Lower leg skin (tissue), 4 donors: ENCODE results near the gene DBP. TPM values are rescaled to one million over a fixed set of nuclear protein-coding genes. Genes with fewer than 3 reads are reported as not detected.
"Not testable (repeated sequence)": the region's sequence is repeated elsewhere in the genome, so short reads cannot be mapped to it uniquely, and the experiment has no call there.

Source experiments
- DNase-seq, 2 donors: peaks; one replicate each; pipeline ENCODE4 v3.0.0-alpha.2; 2019; ENCODE audit warnings: low spot score in 2 of 2
- H3K4me3 ChIP-seq: fragments of 200-600 bp; sonication (generic); 2 replicates; pipeline ENCODE4 v1.5.1; 2017; ENCODE audit warnings: mild to moderate bottlenecking, low read depth; ENCODE audit not compliant: poor library complexity, severe bottlenecking
- CTCF ChIP-seq, 3 donors: fragments of 450-650 bp; IDR thresholded peaks; one replicate each; pipeline ENCODE4 v1.5.1; 2016; ENCODE audit warnings: antibody characterized with exemption in 3 of 3, mild to moderate bottlenecking in 3 of 3, moderate library complexity in 2 of 3
- POLR2A ChIP-seq, 2 donors: fragments of 450-650 bp; IDR thresholded peaks; one replicate each; pipeline ENCODE4 v1.6.1; 2016 to 2017; ENCODE audit warnings: antibody characterized with exemption in 2 of 2, mild to moderate bottlenecking in 1 of 2, moderate library complexity in 1 of 2
- WGBS, 2 donors: methylation state at CpG; one replicate each; pipeline ENCODE4 v1.1.5; 2018; 5-methylcytosine and 5-hydroxymethylcytosine counted together
- intact Hi-C: fragments of 100-400 bp; cut with DNase I; formaldehyde crosslinking; loops from one replicate; pipeline ENCODE4 v1.15.0; 2023; ENCODE audit warnings: low total_unique reads
- total RNA-seq, 4 donors: library from RNA; depleted of rRNA; stranded (reverse); fragments of >200 nt; gene quantifications; one replicate each; pipeline ENCODE4 v1.1.0, GENCODE V29; 2016

DBP gene
- total RNA-seq: 10 to 100 TPM; 21.1 to 41.6 (median 24.8) TPM

GRCh38 chr19:48636859-48637448 lies at the start of gene DBP:
Gene DBP, minus strand, starts transcription at chr19:48637379. Its CDS starts 385 bp downstream, at chr19:48636994.
- WGBS, 2 donors: 0% methylated on average over 20 to 27 of the region's 40 CpGs
- peak within 1 kb of the TSS; percentile 59 for H3K4me3 ChIP-seq
- intact Hi-C loops: no loop called here
- peak in 1 of 2 donors; percentile 94 for DNase-seq
- TF ChIP-seq POLR2A (IDR thresholded peaks at IDR 0.05) (no peak), CTCF (IDR thresholded peaks at IDR 0.05) (no peak)

GRCh38 chr19:48686637-48687036 lies 49.5 kb upstream of the DBP start:
- intact Hi-C loops, DNase-seq, H3K4me3 ChIP-seq: not testable (repeated sequence)
- 92% methylated on average over 7 of the region's 7 CpGs for WGBS, 2 donors

DNA sequence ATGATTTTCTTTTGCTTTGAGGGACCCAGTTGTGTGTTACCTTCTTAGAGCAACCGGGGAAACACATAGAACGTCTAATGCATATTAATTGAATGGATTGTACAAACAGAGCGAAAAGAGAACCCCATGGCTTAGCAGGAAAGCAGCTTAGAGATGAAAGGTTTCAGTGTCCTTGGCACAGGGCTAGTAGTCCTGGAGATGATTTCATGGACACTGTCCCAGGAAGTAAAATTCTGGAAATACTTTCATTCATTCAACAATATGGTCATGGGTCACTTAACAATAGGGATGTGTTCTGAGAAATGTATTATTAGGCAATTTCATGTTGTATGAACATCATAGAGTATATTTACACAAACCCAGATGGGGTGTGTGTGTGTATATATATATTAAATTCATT lies 48.9 kb upstream of the DBP start:
- intact Hi-C loops: no loop called here
- WGBS, 2 donors: 79 to 87% methylated on average over 3 of the region's 3 CpGs
- DNase-seq: no peak
- H3K4me3 ChIP-seq: no peak overlapping the region
- TF ChIP-seq POLR2A (IDR thresholded peaks at IDR 0.05): no peak
- no peak for TF ChIP-seq CTCF (IDR thresholded peaks at IDR 0.05)

- TF ChIP-seq POLR2A (IDR thresholded peaks at IDR 0.05) (no peak), CTCF (IDR thresholded peaks at IDR 0.05) (no peak)
- no peak overlapping the region for H3K4me3 ChIP-seq
- WGBS, 2 donors: 80% methylated on average over 9 of the region's 9 CpGs
- intact Hi-C loops: no loop called here
- no peak for DNase-seq
These were observed 48.4 kb upstream of the DBP start for GRCh38 chr19:48685583-48685982.

GRCh38 chr19:48683349-48683748 lies 46.2 kb upstream of the DBP start:
- intact Hi-C loops: no loop called here
- no peak for DNase-seq
- no peak overlapping the region for H3K4me3 ChIP-seq
- WGBS, 2 donors: 65 to 79% methylated on average over 11 of the region's 11 CpGs
- TF ChIP-seq POLR2A (IDR thresholded peaks at IDR 0.05) (no peak), CTCF (IDR thresholded peaks at IDR 0.05) (no peak)

DNA sequence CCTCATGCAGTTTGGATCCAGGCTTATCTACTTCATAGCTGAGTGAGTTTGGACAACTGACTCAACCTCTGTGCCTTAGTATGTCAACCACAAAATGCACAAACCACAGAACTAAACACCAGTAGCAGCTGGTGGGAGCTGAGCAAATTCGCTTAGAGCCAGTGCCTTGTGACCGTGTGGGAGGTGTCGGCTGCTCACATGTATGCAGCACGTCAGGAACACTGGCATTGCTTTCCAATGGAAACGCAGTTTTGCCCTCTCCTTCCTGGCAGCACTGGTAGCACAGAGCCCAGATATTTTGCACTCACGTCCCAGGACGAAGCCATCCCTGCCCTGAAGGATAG lies 43.9 kb upstream of the DBP start:
- intact Hi-C loops: no loop called here
- H3K4me3 ChIP-seq: no peak overlapping the region
- WGBS, 2 donors: 55 to 61% methylated on average over 7 of the region's 7 CpGs
- TF ChIP-seq POLR2A (IDR thresholded peaks at IDR 0.05) (no peak), CTCF (IDR thresholded peaks at IDR 0.05) (no peak)
- no peak for DNase-seq
